ENCODE measurements around the gene TLE6.

TLE6 gene

DNA sequence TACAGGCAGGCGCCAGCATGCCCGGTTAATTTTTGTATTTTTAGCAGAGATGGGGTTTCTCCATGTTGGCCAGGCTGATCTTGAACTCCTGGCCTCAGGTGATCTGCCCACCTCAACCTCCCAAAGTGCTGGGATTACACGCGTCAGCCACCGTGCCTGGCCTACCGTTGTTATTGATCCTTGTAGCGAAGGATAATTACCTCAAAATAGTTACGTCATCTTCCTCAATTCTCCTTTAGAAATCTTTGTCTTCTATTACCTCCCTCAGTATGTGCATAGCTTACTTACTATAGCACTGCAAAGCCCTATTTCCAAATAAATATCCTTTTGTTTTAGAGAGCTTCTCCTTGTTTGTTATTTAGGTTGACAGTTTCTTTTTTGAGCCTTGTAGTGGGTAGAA, 9.4 kb upstream of the TLE6 start:
- Histone ChIP-seq H3K9me2 (replicated peaks; ENCODE audit: low read depth, low read length) (no peaks in the 10 kb centered on the region), H3K4me2 (ENCODE audit: low read depth, low read length, poor library complexity, severe bottlenecking) (no peak overlapping the region), H3F3A (ENCODE audit: low read depth) (no peaks in the 10 kb centered on the region), H3K4me1 (ENCODE audit: insufficient read depth, low read length, poor library complexity, severe bottlenecking) (peaks cover 5% of the 10 kb centered on the region), H3K9me3 (ENCODE audit: insufficient read depth, low read depth, low read length) (no peaks in the 10 kb centered on the region), H3K27me3 (ENCODE audit: insufficient read depth, low read length, poor library complexity, severe bottlenecking) (no peaks in the 10 kb centered on the region), H3K4me3 (ENCODE audit: low read length, poor library complexity, severe bottlenecking) (no peak overlapping the region), H3K79me2 (ENCODE audit: insufficient read depth, low read length) (no peaks in the 10 kb centered on the region), H4K20me1 (ENCODE audit: insufficient read depth, low read length, poor library complexity, severe bottlenecking) (no peaks in the 10 kb centered on the region), H2AFZ (ENCODE audit: low read length) (no peak overlapping the region), H3K36me3 (ENCODE audit: insufficient read depth, low read length) (no peaks in the 10 kb centered on the region), H3K9ac (ENCODE audit: low read depth, low read length, poor library complexity, severe bottlenecking) (no peak overlapping the region)
- TF ChIP-seq EZH2phosphoT487 (IDR thresholded peaks at IDR 0.05; ENCODE audit: borderline replicate concordance) = no peak
- TF ChIP-seq, protein P1, sequence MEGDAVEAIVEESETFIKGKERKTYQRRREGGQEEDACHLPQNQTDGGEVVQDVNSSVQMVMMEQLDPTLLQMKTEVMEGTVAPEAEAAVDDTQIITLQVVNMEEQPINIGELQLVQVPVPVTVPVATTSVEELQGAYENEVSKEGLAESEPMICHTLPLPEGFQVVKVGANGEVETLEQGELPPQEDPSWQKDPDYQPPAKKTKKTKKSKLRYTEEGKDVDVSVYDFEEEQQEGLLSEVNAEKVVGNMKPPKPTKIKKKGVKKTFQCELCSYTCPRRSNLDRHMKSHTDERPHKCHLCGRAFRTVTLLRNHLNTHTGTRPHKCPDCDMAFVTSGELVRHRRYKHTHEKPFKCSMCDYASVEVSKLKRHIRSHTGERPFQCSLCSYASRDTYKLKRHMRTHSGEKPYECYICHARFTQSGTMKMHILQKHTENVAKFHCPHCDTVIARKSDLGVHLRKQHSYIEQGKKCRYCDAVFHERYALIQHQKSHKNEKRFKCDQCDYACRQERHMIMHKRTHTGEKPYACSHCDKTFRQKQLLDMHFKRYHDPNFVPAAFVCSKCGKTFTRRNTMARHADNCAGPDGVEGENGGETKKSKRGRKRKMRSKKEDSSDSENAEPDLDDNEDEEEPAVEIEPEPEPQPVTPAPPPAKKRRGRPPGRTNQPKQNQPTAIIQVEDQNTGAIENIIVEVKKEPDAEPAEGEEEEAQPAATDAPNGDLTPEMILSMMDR (conservative IDR thresholded peaks at IDR 0.05; ENCODE audit: low read length) = no peak

DNA sequence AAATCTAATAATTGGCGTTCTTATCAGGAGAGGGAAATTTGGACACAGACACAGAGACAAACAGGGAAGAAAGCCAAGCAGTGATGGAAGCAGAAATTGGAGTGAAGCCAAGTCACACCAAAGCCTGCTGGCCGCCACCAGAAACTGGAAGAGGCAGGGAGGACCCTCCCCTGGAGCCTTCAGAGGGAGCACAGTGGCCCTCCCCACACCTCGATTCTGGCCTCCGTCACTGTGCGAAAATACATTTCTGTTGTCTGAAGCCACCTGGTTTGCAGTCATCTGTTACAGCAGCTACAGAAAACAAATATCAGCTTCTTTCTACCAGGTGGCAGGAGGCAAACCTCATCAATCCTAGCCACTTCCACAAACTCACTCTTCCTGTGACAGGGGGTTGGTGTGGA, 8.3 kb upstream of the TLE6 start:
- Histone ChIP-seq H2AFZ (ENCODE audit: low read length) (no peak overlapping the region), H4K20me1 (ENCODE audit: insufficient read depth, low read length, poor library complexity, severe bottlenecking) (no peaks in the 10 kb centered on the region), H3K36me3 (ENCODE audit: insufficient read depth, low read length) (no peaks in the 10 kb centered on the region)

DNA sequence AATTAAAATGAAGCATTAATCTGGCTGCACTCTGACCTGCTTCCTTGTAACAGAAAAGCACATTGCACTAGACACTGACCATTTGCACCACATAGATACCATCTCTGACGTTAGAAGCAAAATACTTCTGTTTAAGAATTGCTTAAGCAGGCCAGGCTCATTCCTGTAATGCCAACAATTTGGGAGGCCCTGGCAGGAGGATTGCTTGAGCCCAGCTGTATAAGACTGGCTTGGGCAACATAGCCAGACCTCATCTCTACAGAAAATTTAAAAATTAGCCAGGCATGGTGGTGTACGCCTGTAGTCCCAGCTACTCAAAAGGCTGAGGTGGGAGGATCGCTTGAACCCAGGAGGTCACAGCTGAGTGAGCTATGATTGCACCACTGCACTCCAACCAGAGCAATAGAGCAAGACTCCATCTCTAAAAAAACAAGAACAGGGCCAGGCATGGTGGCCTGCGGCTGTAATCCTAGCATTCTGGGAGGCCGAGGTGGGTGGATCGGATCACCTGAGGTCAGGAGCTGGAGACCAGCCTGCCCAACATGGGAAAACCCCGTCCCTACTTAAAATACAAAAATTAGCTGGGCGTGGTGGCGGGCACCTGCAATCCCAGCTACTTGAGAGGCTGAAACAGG, 7.0 kb upstream of the TLE6 start:
- no peak overlapping the region for H3K4me2 ChIP-seq (ENCODE audit: low read depth, low read length, poor library complexity, severe bottlenecking)
- no peaks in the 10 kb centered on the region; the same call in 1 of the 2 replicates for H3F3A ChIP-seq (ENCODE audit: low read depth)
- no peaks in the 10 kb centered on the region for H4K20me1 ChIP-seq (ENCODE audit: insufficient read depth, low read length, poor library complexity, severe bottlenecking)
- H3K4me1 ChIP-seq (ENCODE audit: insufficient read depth, low read length, poor library complexity, severe bottlenecking) = peaks cover 11% of the 10 kb centered on the region
- H3K9me2 ChIP-seq (replicated peaks; ENCODE audit: low read depth, low read length) = no peaks in the 10 kb centered on the region
- no peaks in the 10 kb centered on the region for H3K9me3 ChIP-seq (ENCODE audit: insufficient read depth, low read depth, low read length)
- no peaks in the 10 kb centered on the region for H3K27me3 ChIP-seq (ENCODE audit: insufficient read depth, low read length, poor library complexity, severe bottlenecking)
- H3K9ac ChIP-seq (ENCODE audit: low read depth, low read length, poor library complexity, severe bottlenecking) = no peak overlapping the region
- no peak overlapping the region for H3K4me3 ChIP-seq (ENCODE audit: low read length, poor library complexity, severe bottlenecking)
- no peak overlapping the region for H2AFZ ChIP-seq (ENCODE audit: low read length)
- no peaks in the 10 kb centered on the region for H3K36me3 ChIP-seq (ENCODE audit: insufficient read depth, low read length)
- no peaks in the 10 kb centered on the region for H3K79me2 ChIP-seq (ENCODE audit: insufficient read depth, low read length)
- TF ChIP-seq, protein P1 (conservative IDR thresholded peaks at IDR 0.05; ENCODE audit: low read length) = no peak
- no peak for TF ChIP-seq EZH2phosphoT487 (IDR thresholded peaks at IDR 0.05; ENCODE audit: borderline replicate concordance)

More for the DNA sequence above, 8.3 kb upstream of the TLE6 start:
- Histone ChIP-seq H3K9me2 (replicated peaks; ENCODE audit: low read depth, low read length) (no peaks in the 10 kb centered on the region), H3K9ac (ENCODE audit: low read depth, low read length, poor library complexity, severe bottlenecking) (no peak overlapping the region), H3K9me3 (ENCODE audit: insufficient read depth, low read depth, low read length) (no peaks in the 10 kb centered on the region), H3K4me1 (ENCODE audit: insufficient read depth, low read length, poor library complexity, severe bottlenecking) (peaks cover 5% of the 10 kb centered on the region), H3K27me3 (ENCODE audit: insufficient read depth, low read length, poor library complexity, severe bottlenecking) (no peaks in the 10 kb centered on the region), H3K4me3 (ENCODE audit: low read length, poor library complexity, severe bottlenecking) (no peak overlapping the region), H3K4me2 (ENCODE audit: low read depth, low read length, poor library complexity, severe bottlenecking) (no peak overlapping the region), H3F3A (ENCODE audit: low read depth) (no peaks in the 10 kb centered on the region), H3K79me2 (ENCODE audit: insufficient read depth, low read length) (no peaks in the 10 kb centered on the region)
- TF ChIP-seq, protein P1 (conservative IDR thresholded peaks at IDR 0.05; ENCODE audit: low read length) = no peak
- TF ChIP-seq EZH2phosphoT487 (IDR thresholded peaks at IDR 0.05; ENCODE audit: borderline replicate concordance) = no peak
